Fibroblast of lung (primary cell): ENCODE data around the gene PAK6. TPM values are rescaled to one million over a fixed set of nuclear protein-coding genes. Genes with fewer than 3 reads are reported as not detected.

Experiments used
- DNase-seq, 2 donors: peaks; one replicate each; pipeline versions ENCODE4 v3.0.0 to v3.0.0-alpha.2; 2010; ENCODE audit warnings: low read depth in 2 of 2
- H2AFZ ChIP-seq: 2 replicates; pipeline ENCODE4 v1.5.1; 2012; ENCODE audit warnings: low read length, control low read depth, inconsistent platforms
- H3K27ac ChIP-seq: 2 replicates; pipeline ENCODE4 v1.5.1; 2011; ENCODE audit warnings: low read length, control low read depth; ENCODE audit not compliant: insufficient read depth
- H3K27me3 ChIP-seq: 2 replicates; pipeline ENCODE4 v1.5.1; 2011; ENCODE audit warnings: mild to moderate bottlenecking, low read length; ENCODE audit not compliant: control insufficient read depth, insufficient read depth
- H3K36me3 ChIP-seq: 2 replicates; pipeline ENCODE4 v1.5.1; 2011; ENCODE audit warnings: low read length; ENCODE audit not compliant: control insufficient read depth, insufficient read depth
- H3K4me1 ChIP-seq: 2 replicates; pipeline ENCODE4 v1.5.1; 2011; ENCODE audit warnings: low read length; ENCODE audit not compliant: control insufficient read depth, insufficient read depth; ENCODE audit errors: extremely low read depth
- H3K4me2 ChIP-seq: 2 replicates; pipeline ENCODE4 v1.5.1; 2011; ENCODE audit warnings: low read length, control low read depth; ENCODE audit not compliant: insufficient read depth; ENCODE audit errors: extremely low read depth
- H3K4me3 ChIP-seq, 4 experiments: fragments of 200-600 bp in 1 of 4; sonication (generic) in 1 of 4; replicated peaks in 1 of 4; 2 replicates each; pipeline ENCODE4 v1.5.1; 2011 to 2016; ENCODE audit warnings: low read length in 4 of 4, low read depth in 3 of 4, mild to moderate bottlenecking in 3 of 4, control low read depth in 2 of 4, inconsistent platforms in 1 of 4, mixed read lengths in 1 of 4; ENCODE audit not compliant: insufficient read depth in 1 of 4; ENCODE audit errors: control extremely low read depth in 1 of 4
- H3K79me2 ChIP-seq: 2 replicates; pipeline ENCODE4 v1.5.1; 2012; ENCODE audit warnings: mild to moderate bottlenecking, low read length, inconsistent platforms; ENCODE audit not compliant: control insufficient read depth, insufficient read depth
- H3K9ac ChIP-seq: 2 replicates; pipeline ENCODE4 v1.5.1; 2011; ENCODE audit warnings: mild to moderate bottlenecking, low read length, control low read depth; ENCODE audit not compliant: insufficient read depth
- H3K9me3 ChIP-seq: 2 replicates; pipeline ENCODE4 v1.5.1; 2012; ENCODE audit warnings: low read depth, low read length; ENCODE audit not compliant: control insufficient read depth, insufficient read depth
- H4K20me1 ChIP-seq: 2 replicates; pipeline ENCODE4 v1.5.1; 2011; ENCODE audit warnings: low read length; ENCODE audit not compliant: control insufficient read depth, insufficient read depth; ENCODE audit errors: extremely low read depth
- EZH2 ChIP-seq: IDR thresholded peaks from 2 replicates; pipeline ENCODE4 v1.5.1; 2012; ENCODE audit warnings: low read length, control low read depth, mild to moderate bottlenecking; ENCODE audit errors: missing control alignments
- polyA plus RNA-seq, 2 donors: library from polyadenylated mRNA; depleted of rRNA in 1 of 2; stranded (reverse) in 1 of 2; unstranded in 1 of 2; fragments of >200 nt; gene quantifications; 2 replicates each; pipeline ENCODE4 v1.2.1, GENCODE V29; 2011 to 2012; ENCODE audit warnings: missing spikeins in 1 of 2
- total RNA-seq: library from RNA; depleted of rRNA; stranded (reverse); fragments of >200 nt; gene quantifications from 2 replicates; pipeline ENCODE4 v1.2.1, GENCODE V29; 2014
- TF ChIP-seq, protein P1 (sequence below), 2 donors: IDR thresholded peaks in 1 of 2; conservative IDR thresholded peaks in 1 of 2; 1 replicate in 1 of 2; 2 replicates in 1 of 2; pipeline ENCODE4 v1.5.1; 2011 to 2012; ENCODE audit warnings: low read length in 2 of 2, control low read depth in 1 of 2, inconsistent platforms in 1 of 2, low read depth in 1 of 2, mild to moderate bottlenecking in 1 of 2

The PAK6 gene
- total and polyA plus RNA-seq, 2 donors (not counting 1 experiment from before 2014, with no cell fraction given) = 0.03 TPM; not detected in 1

DNA sequence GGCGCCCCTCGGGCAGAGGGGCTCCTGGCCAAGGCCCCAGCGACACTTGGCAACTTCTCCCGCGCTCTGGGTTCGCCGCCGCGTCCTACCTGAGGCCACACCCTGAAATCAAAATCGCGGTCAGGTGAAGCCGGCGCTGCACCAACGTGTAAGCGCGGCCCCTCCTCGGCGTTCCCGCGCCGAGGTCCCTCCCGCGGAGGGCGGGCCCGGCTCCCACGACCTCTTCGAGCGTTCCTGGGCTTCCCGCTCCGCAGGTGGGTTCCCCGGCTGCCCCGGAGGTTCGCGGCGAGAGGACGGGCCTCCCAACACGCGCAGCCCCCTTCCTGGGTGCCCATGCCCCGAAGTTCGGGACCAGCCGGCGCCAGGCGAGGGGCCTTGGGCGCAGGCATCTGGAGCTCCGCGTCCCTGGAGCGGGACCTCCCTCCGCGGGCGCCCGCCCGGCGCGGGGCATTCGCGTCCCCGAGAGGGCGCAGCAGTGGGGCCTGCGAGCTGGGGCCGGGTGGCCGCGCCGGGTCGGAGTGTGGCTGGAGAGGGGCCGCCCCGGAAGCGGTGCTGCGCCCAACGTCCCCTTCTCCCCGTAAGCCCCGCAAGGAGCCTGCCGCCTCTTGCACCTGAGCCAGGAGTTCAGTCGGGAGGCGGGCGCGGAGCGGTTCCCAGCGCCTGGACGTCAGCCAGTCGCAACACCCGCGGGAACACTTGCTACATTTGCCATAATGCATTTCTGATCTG is 13.7 kb downstream of the PAK6 start:
- Histone ChIP-seq H4K20me1 (no peaks in the 10 kb centered on the region), H3K27me3 (peaks cover 40% of the 10 kb centered on the region), H3K9ac (no peak overlapping the region)

GRCh38 chr15:40253167-40253790 is 14.4 kb downstream of the PAK6 start:
- Histone ChIP-seq H3K27me3 (peaks cover 40% of the 10 kb centered on the region), H3K27ac (no peak overlapping the region), H3K36me3 (no peaks in the 10 kb centered on the region), H3K4me3 (peak overlapping the region in 3 of 4 experiments; percentile 33 to 49 (median 43)), H3K79me2 (no peaks in the 10 kb centered on the region), H3K4me2 (peak overlapping the region; percentile 58), H4K20me1 (no peaks in the 10 kb centered on the region), H2AFZ (no peak overlapping the region), H3K4me1 (no peaks in the 10 kb centered on the region), H3K9ac (no peak overlapping the region), H3K9me3 (no peaks in the 10 kb centered on the region)
- no peak for DNase-seq
- TF ChIP-seq, protein P1, sequence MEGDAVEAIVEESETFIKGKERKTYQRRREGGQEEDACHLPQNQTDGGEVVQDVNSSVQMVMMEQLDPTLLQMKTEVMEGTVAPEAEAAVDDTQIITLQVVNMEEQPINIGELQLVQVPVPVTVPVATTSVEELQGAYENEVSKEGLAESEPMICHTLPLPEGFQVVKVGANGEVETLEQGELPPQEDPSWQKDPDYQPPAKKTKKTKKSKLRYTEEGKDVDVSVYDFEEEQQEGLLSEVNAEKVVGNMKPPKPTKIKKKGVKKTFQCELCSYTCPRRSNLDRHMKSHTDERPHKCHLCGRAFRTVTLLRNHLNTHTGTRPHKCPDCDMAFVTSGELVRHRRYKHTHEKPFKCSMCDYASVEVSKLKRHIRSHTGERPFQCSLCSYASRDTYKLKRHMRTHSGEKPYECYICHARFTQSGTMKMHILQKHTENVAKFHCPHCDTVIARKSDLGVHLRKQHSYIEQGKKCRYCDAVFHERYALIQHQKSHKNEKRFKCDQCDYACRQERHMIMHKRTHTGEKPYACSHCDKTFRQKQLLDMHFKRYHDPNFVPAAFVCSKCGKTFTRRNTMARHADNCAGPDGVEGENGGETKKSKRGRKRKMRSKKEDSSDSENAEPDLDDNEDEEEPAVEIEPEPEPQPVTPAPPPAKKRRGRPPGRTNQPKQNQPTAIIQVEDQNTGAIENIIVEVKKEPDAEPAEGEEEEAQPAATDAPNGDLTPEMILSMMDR (conservative IDR thresholded peaks at IDR 0.05 in 1 of 2, IDR thresholded peaks at IDR 0.05 in 1 of 2; ENCODE audit: low read depth in 1 of 2, low read length in 2 of 2) = no peak
- peak; percentile 68 for TF ChIP-seq EZH2

More for the DNA sequence above, 13.7 kb downstream of the PAK6 start:
- Histone ChIP-seq H3K36me3 (no peaks in the 10 kb centered on the region), H3K4me2 (peak overlapping the region; percentile 58), H3K4me1 (no peaks in the 10 kb centered on the region), H3K9me3 (no peaks in the 10 kb centered on the region), H2AFZ (no peak overlapping the region), H3K27ac (no peak overlapping the region), H3K79me2 (no peaks in the 10 kb centered on the region), H3K4me3 (peak overlapping the region in 3 of 4 experiments; percentile 33 to 49 (median 43))
- TF ChIP-seq, protein P1 (conservative IDR thresholded peaks at IDR 0.05 in 1 of 2, IDR thresholded peaks at IDR 0.05 in 1 of 2; ENCODE audit: low read depth in 1 of 2, low read length in 2 of 2) = no peak
- TF ChIP-seq EZH2 = peak; percentile 95
- DNase-seq = peak in 1 of 2 donors; percentile 19

DNA sequence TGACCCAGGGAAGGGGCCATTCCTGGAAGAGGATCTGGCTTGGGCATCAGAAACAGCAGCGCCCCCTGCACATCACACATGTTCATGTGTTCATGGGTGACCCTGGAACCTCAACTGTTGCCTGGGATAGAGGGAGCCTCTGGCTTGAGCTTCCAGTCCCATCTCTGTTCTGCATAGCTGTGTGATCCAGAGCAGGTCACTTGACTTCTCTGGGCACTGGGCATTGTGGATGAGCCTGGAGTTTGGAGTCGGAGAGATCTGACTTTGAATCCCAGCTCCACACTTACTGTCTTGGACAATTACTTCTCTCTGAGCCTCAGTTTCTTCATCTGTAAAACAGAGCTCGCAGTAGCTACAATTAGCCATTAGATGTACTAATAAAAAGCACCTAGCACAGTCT is 15.6 kb downstream of the PAK6 start:
- no peak for DNase-seq
- Histone ChIP-seq H3K36me3 (no peaks in the 10 kb centered on the region), H4K20me1 (no peaks in the 10 kb centered on the region), H3K4me3 (no peak overlapping the region), H3K27me3 (peaks cover 40% of the 10 kb centered on the region), H3K27ac (no peak overlapping the region), H3K4me2 (no peak overlapping the region), H3K9ac (no peak overlapping the region), H3K9me3 (no peaks in the 10 kb centered on the region), H3K4me1 (no peaks in the 10 kb centered on the region), H3K79me2 (no peaks in the 10 kb centered on the region), H2AFZ (no peak overlapping the region)
- TF ChIP-seq EZH2 = no peak
- TF ChIP-seq, protein P1 (conservative IDR thresholded peaks at IDR 0.05 in 1 of 2, IDR thresholded peaks at IDR 0.05 in 1 of 2; ENCODE audit: low read depth in 1 of 2, low read length in 2 of 2) = no peak
